ENCODE results near the gene PIK3C2G. TPM values are rescaled to one million over a fixed set of nuclear protein-coding genes. Genes with fewer than 3 reads are reported as not detected.

PIK3C2G gene
- 2.6 to 4.1 TPM (median 2.7 TPM) in 3 replicates for total RNA-seq

GRCh38 chr12:18261273-18261672 is at the start of gene PIK3C2G:
Gene PIK3C2G (plus strand): TSS chr12:18261518. CDS start chr12:18282082, 20,564 bp downstream.
- Mint-ChIP-seq H3K36me3 (no peaks in the 10 kb centered on the region), H3K27ac (peak within 1 kb of the TSS; percentile 90), H3K27me3 (ENCODE audit: low read depth) (no peaks in the 10 kb centered on the region), H3K9me3 (no peaks in the 10 kb centered on the region), H3K4me1 (peaks cover 58% of the 10 kb centered on the region), H3K4me3 (peak within 1 kb of the TSS; percentile 59)
- DNase-seq (ENCODE audit: low spot score in 2 of 2, unreplicated experiment in 2 of 2) = no peak
- TF ChIP-seq CTCF (IDR thresholded peaks at IDR 0.05; ENCODE audit: unreplicated experiment) = no peak

GRCh38 chr12:18217966-18218365 is 43.4 kb upstream of the PIK3C2G start:
- Mint-ChIP-seq H3K4me1 (no peaks in the 10 kb centered on the region), H3K36me3 (no peaks in the 10 kb centered on the region), H3K27me3 (ENCODE audit: low read depth) (no peaks in the 10 kb centered on the region), H3K9me3 (peaks cover 9% of the 10 kb centered on the region), H3K27ac (no peak overlapping the region), H3K4me3 (no peak overlapping the region)
- TF ChIP-seq CTCF (IDR thresholded peaks at IDR 0.05; ENCODE audit: unreplicated experiment) = no peak
- DNase-seq (ENCODE audit: low spot score in 2 of 2, unreplicated experiment in 2 of 2) = no peak

GRCh38 chr12:18221726-18222125 is 39.6 kb upstream of the PIK3C2G start:
- no peaks in the 10 kb centered on the region for H3K36me3 Mint-ChIP-seq
- H3K4me3 Mint-ChIP-seq = no peak overlapping the region
- no peaks in the 10 kb centered on the region for H3K27me3 Mint-ChIP-seq (ENCODE audit: low read depth)
- no peak for TF ChIP-seq CTCF (IDR thresholded peaks at IDR 0.05; ENCODE audit: unreplicated experiment)
- no peak overlapping the region for H3K27ac Mint-ChIP-seq
- H3K4me1 Mint-ChIP-seq = no peaks in the 10 kb centered on the region
- no peak for DNase-seq (ENCODE audit: low spot score in 2 of 2, unreplicated experiment in 2 of 2)
- H3K9me3 Mint-ChIP-seq = no peaks in the 10 kb centered on the region

GRCh38 chr12:18222699-18223098 is 38.6 kb upstream of the PIK3C2G start:
- Mint-ChIP-seq H3K36me3 (no peaks in the 10 kb centered on the region), H3K9me3 (no peaks in the 10 kb centered on the region), H3K27ac (no peak overlapping the region), H3K4me1 (no peaks in the 10 kb centered on the region), H3K4me3 (no peak overlapping the region), H3K27me3 (ENCODE audit: low read depth) (no peaks in the 10 kb centered on the region)
- TF ChIP-seq CTCF (IDR thresholded peaks at IDR 0.05; ENCODE audit: unreplicated experiment) = no peak
- DNase-seq (ENCODE audit: low spot score in 2 of 2, unreplicated experiment in 2 of 2) = no peak

- Mint-ChIP-seq H3K27me3 (ENCODE audit: low read depth) (no peaks in the 10 kb centered on the region), H3K4me1 (no peaks in the 10 kb centered on the region), H3K27ac (no peak overlapping the region), H3K9me3 (no peaks in the 10 kb centered on the region), H3K4me3 (no peak overlapping the region), H3K36me3 (no peaks in the 10 kb centered on the region)
- no peak for DNase-seq (ENCODE audit: low spot score in 2 of 2, unreplicated experiment in 2 of 2)
- TF ChIP-seq CTCF (IDR thresholded peaks at IDR 0.05; ENCODE audit: unreplicated experiment) = peak; percentile 39
These were observed 36.6 kb upstream of the PIK3C2G start for GRCh38 chr12:18224745-18225144.

GRCh38 chr12:18239526-18239925 is 21.8 kb upstream of the PIK3C2G start:
- Mint-ChIP-seq H3K4me3 (no peak overlapping the region), H3K36me3 (peaks cover 10% of the 10 kb centered on the region), H3K9me3 (peaks cover 29% of the 10 kb centered on the region), H3K27ac (no peak overlapping the region), H3K27me3 (ENCODE audit: low read depth) (no peaks in the 10 kb centered on the region), H3K4me1 (peaks cover 9% of the 10 kb centered on the region)
- no peak for TF ChIP-seq CTCF (IDR thresholded peaks at IDR 0.05; ENCODE audit: unreplicated experiment)
- DNase-seq (ENCODE audit: low spot score in 2 of 2, unreplicated experiment in 2 of 2) = no peak

Measured in mesothelial cell of epicardium (in vitro differentiated cells).